Measurements from ENCODE around the gene NDUFB1.
A peak's percentile ranks its signal among the peaks of the same experiment; 100 is the strongest.

NDUFB1 gene

DNA sequence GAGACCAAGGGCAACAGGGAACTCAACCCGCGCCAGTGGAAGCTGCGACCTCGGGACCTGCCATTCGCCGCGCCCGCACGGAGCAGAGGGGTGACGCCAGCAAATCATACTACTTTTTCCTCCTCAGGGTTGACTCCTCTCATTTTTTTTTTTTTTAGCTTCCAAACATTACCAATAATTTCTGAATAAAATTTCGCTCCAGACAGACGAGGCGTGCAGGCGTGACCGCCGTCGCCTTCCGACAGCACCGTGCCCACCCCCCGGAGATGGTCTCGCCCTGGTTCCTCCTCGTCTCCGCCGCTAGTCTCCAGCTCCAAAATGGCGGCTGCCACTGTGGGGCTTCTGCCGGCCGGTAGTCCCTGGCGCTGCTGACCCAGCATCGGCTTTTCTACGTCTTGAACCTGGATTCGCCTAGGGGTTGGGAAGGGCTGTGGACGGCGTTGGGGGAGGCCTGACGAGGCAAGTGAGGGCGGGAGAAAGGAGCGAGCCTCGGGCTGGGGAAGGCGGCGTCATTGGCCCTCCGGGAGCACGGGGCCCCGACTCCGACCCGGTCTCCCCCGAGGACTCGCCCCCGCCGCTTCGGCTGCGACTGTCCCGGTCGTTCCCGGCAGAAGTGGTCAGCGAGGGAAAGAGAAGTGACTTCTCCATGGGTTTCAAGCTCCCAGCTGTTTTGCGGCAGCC, at the start of gene NDUFB1, which contains the start of gene CPSF2:
Gene NDUFB1 (minus strand): TSS at position 37 of the 681 bp plus-strand sequence. CDS start 4,069 bp downstream, outside the sequence.
Gene CPSF2 (plus strand): TSS at position 300 of the 681 bp plus-strand sequence. CDS start 9,016 bp downstream, outside the sequence.
- peak; percentile 83 for DNase-seq (ENCODE audit: low spot score)

GRCh38 chr14:92164958-92165357, 43.5 kb upstream of the NDUFB1 start:
- no peak for DNase-seq (ENCODE audit: low spot score)

- DNase-seq (ENCODE audit: low spot score): no peak
Observed at GRCh38 chr14:92161521-92161920, 40.0 kb upstream of the NDUFB1 start.

DNA sequence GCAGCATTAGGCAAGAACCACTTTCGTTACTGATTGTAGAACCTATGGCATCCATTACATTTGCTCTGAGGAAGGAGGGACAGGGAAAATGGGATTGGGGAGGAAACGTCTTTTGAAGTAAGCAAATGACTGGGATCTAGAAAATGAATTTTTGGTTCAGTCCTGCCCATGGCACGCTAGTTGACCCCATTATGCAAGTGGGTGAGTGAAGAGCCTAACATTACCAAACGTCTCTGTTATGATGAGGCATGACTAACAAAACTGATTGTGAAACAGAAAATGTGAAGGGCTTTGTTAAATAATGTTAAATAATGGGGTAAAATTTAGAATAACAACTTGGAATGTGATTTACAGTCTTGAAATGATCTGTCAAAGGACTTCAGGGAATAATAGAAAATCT, 39.1 kb upstream of the NDUFB1 start:
- DNase-seq (ENCODE audit: low spot score): peak; percentile 10

- no peak for DNase-seq (ENCODE audit: low spot score)
Observed at GRCh38 chr14:92154283-92154942, 32.9 kb upstream of the NDUFB1 start.

- no peak for DNase-seq (ENCODE audit: low spot score)
Observed at GRCh38 chr14:92153581-92153980, 32.1 kb upstream of the NDUFB1 start.

DNA sequence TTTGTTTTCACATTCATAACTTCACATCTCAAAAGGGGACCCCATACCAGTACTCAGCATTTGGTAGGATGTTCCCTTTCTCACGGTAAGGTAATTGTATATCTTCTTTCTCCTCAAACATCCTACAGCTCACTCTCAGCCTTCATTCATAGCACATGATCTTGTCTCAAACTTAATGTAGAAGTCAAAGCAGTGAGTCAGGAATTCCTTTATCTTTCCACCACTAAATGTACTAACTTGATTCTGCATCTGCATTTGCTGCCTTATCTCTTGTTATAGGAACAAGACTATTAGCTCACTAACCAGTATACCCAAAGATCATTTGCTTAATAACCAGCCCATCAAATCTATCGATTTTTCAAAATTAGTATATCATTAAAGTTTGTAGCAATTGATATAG, 23.2 kb upstream of the NDUFB1 start:
- DNase-seq (ENCODE audit: low spot score): peak; percentile 34

DNA sequence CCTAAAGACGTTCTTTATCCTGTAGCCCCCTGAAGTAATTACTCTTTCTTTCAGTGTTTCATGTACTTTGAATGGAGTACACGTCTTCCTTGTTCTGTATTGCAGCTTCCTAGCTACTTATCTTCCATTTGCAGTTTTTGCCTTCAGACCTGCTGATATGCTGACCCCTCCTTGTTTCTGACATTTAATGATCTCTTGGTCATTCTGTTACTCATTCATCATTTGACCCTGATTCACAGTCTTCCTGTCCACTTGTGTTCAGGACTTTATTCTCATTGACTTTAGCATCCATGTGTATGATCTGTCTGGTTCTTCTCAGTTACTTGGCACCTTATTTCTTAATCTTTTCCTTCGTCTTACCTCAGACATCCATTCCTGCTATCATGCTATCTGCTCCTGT, 22.5 kb upstream of the NDUFB1 start:
- DNase-seq (ENCODE audit: low spot score): peak; percentile 59

GRCh38 chr14:92143309-92143708, 21.8 kb upstream of the NDUFB1 start:
- no peak for DNase-seq (ENCODE audit: low spot score)

DNA sequence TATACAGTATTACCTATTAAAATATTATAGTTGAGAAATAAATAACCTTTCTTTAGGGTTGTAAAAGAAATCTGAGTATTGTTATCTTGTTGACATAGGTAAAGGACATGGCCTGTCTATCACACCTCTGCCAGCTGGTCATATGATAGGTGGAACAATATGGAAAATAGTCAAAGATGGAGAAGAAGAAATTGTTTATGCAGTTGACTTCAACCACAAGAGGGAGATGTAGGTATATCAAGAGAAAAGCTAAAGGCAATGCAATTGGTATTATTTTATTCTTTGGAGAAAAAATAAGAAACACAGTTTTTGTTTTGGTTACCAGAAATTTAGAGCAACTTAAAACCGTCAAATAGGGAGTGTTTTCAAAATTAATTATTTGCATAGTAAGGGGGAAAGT, 13.8 kb upstream of the NDUFB1 start:
- peak; percentile 31 for DNase-seq (ENCODE audit: low spot score)

- no peak for DNase-seq (ENCODE audit: low spot score)
Observed at GRCh38 chr14:92134456-92134855, 12.9 kb upstream of the NDUFB1 start.

- DNase-seq (ENCODE audit: low spot score): peak; percentile 14
Observed at GRCh38 chr14:92122761-92123160, 1.3 kb upstream of the NDUFB1 start.

GRCh38 chr14:92122351-92122677, 808 bp upstream of the NDUFB1 start:
- peak; percentile 36 for DNase-seq (ENCODE audit: low spot score)

DNA sequence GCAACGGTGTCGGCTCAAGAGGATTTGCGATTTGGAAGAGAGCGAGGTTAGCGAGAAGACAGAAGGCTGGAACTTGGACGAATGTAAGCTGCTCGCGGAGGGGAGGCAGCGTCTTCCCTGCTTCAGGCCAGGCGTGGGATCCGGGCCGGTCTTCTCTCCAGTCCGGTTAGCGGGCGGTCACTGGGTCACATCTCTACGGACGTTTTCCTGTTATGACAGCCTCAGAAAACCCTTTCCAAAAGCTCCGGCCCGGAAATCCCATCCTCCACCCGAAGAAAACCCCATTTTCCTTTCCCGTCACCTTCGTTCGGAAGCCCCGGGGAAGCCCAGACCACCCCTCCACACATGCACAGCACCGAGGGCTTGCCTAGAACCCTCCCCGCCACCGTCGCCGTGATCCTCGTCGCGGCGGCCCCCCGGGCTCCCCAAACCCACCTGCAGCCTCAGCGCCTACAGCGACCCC, 268 bp downstream of the NDUFB1 start:
- no peak for DNase-seq (ENCODE audit: low spot score)

GRCh38 chr14:92109490-92109889, 12.0 kb downstream of the NDUFB1 start:
- no peak for DNase-seq (ENCODE audit: low spot score)

GRCh38 chr14:92108345-92109254, 12.9 kb downstream of the NDUFB1 start:
- no peak for DNase-seq (ENCODE audit: low spot score)

- DNase-seq (ENCODE audit: low spot score): peak; percentile 98
Observed at GRCh38 chr14:92106143-92106926, 15.2 kb downstream of the NDUFB1 start, which contains the start of gene ATXN3. ATXN3 (minus strand) TSS chr14:92106582; CDS start chr14:92106552, 30 bp downstream.

GRCh38 chr14:92105893-92106142, 15.7 kb downstream of the NDUFB1 start:
- peak; percentile 41 for DNase-seq (ENCODE audit: low spot score)

DNA sequence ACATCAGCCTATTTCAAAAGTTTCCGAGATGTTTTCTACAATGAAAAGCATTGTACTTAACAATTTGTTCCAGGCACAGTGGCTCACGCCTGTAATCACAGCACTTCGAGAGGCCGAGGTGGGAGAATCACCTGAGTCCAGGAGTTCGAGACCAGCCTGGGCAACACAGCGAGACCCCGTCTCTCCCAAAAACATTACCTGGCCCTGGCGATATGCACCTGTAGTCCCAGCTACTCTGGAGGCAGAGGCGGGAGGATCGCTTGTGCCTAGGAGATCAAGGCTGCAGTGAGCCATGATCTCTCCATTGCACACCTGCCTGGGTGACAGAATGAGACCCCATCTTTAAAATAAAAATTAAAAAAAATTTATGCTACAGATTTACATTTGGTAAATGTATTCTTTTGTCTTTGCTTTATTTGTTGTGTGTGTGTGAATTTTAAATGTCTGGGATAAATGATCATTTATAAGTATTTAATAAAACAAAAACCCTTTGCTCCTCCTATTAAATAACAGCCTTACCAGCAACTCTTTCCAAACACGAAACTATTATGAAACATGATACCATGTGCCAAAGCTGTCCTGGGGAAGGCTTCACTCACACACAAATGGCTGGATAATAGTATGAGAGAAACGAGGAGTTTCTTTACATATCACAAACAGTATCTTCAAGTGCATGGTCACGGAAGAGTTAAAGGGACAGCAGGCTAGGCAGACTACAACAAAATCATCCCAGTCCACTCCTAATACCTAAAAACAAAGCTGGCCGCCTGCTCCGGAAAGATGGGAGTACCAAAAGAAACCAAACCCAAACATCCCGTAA, 16.2 kb downstream of the NDUFB1 start:
- DNase-seq (ENCODE audit: low spot score): no peak

DNA sequence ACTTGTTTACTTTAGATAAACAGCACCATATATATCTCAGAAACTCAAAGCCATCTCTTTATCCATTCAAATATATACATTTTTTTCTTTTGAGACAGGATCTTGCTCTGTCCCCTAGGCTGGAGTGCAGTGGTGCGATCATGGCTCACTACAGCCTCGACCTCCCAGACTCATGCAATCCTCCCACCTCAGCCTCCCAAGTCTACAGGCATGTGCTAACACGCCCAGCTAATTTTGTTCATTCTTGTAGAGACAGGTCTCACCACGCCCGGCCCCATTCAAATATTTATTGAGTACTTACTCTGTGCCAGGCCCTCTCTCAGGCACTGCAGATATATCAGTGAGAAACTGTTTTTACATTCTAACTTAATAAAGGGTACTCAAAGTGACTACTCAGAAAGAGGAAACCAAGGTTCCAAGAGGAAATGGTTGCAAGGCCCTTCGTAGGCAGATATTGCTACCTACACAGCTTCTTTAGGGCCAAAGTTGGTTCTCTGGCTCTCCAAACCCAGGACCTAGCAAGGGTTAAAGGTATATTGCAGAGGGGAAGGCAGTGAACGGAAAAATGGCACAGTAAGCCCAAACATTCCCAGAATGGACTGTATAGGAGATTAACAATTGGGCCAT, 18.0 kb downstream of the NDUFB1 start:
- DNase-seq (ENCODE audit: low spot score): no peak

DNA sequence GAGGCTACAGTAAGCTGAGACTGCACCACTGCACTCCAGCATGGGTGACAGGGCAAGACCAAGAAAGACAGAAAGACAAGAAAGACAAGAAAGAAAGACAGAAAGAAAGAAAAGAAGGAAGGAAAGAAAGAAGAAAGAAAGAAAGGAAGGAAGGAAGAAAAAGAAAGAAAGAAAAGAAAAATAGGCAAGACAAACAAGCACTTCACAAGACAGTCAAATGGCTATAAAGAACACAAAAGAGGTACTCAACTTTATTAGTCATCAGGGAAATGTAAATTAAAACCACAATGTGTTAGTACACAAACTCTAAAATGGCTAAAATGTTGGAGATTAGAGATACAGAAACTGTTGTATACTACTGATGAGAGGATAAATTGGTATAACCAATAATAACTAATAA, 21.7 kb downstream of the NDUFB1 start:
- DNase-seq (ENCODE audit: low spot score): no peak

Data from kidney tubule cell (primary cell).